LNCAP (cell line): ENCODE results near the gene PPFIA4.

Experiments used
- TF ChIP-seq, protein P1 (sequence below): fragments of 450-650 bp; IDR thresholded peaks from 2 replicates; pipeline ENCODE4 v1.5.1; 2017; ENCODE audit warnings: mild to moderate bottlenecking

The PPFIA4 gene

DNA sequence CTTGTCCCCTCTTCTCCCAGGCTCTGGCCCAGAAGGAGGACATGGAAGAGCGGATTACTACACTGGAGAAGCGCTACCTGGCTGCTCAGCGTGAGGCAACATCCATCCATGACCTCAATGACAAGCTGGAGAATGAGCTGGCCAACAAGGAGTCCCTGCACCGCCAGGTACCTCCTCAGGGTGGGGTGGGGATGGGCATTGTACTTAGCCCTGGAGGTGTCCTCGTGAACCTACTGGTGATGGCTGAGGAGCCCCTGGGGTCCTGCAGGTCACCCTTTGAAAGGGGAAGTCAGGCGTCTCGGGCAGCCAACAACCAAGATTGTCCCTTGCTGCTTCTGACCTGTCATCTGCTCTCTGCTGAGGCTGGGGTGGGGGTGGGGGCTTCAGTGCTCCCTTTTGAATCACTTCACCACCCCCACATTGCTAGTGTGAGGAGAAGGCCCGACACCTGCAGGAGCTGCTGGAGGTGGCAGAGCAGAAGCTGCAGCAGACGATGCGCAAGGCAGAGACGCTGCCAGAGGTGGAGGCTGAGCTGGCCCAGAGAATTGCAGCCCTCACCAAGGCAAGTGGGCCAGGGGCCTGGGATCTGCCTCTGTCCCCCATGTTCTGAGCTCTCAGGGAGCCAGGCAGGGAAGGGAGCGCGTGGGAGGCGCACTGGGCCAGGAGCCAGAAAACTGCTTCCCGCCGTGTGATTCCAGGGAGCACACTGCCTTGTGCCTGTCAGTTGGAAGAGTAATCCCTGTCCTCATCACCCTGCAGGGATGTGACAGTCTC, 19.7 kb downstream of the PPFIA4 start:
- TF ChIP-seq, protein P1, sequence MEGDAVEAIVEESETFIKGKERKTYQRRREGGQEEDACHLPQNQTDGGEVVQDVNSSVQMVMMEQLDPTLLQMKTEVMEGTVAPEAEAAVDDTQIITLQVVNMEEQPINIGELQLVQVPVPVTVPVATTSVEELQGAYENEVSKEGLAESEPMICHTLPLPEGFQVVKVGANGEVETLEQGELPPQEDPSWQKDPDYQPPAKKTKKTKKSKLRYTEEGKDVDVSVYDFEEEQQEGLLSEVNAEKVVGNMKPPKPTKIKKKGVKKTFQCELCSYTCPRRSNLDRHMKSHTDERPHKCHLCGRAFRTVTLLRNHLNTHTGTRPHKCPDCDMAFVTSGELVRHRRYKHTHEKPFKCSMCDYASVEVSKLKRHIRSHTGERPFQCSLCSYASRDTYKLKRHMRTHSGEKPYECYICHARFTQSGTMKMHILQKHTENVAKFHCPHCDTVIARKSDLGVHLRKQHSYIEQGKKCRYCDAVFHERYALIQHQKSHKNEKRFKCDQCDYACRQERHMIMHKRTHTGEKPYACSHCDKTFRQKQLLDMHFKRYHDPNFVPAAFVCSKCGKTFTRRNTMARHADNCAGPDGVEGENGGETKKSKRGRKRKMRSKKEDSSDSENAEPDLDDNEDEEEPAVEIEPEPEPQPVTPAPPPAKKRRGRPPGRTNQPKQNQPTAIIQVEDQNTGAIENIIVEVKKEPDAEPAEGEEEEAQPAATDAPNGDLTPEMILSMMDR: no peak

DNA sequence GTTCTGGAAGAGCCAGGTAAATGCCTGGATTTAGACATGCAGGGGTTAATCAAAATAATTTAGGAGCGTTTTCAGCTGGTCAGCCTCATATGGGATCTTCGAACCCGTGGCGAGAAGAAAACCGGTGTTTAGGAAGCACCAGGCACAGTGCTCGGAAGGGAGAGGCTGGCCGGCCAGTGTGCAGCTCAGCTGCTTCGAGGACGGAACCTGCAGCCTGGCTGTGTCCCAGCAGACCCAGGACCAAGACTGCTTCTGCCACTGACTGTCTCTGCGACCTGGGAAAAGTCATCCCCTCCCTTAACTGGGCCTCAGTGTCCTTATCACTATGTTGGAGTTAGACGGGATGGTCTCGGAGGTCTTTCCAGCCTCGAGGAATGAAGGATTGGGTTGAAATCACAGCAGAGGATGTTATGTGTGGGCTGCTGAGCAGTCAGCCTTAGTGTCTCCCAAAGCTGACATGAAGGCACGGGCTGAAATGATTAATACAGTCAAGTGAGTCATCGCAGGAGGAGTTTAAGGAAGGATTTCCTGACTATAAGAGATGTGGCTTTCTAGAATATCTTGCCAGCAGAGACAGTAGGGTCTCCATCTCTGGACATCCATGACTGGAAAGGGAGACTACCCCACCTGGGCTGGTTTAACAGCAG, 20.8 kb downstream of the PPFIA4 start:
- TF ChIP-seq, protein P1: no peak

DNA sequence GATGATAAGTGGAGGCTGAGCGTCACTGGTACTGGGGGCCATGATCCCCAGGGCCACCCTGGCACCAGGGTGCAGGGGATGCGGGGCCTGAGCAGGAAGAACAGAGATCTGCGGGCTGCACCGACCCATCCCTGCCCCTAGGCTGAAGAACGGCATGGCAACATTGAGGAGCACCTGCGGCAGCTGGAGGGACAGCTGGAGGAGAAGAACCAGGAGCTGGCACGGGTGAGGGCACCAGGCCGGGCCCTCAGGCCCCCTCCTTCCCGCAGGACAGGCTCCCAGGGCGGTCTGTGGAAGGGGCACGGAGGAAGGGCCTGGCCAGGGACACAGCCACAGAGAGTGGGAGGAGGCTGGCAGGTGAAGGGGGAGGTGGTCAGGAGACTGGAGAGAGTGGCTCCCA, 21.8 kb downstream of the PPFIA4 start:
- TF ChIP-seq, protein P1: no peak

DNA sequence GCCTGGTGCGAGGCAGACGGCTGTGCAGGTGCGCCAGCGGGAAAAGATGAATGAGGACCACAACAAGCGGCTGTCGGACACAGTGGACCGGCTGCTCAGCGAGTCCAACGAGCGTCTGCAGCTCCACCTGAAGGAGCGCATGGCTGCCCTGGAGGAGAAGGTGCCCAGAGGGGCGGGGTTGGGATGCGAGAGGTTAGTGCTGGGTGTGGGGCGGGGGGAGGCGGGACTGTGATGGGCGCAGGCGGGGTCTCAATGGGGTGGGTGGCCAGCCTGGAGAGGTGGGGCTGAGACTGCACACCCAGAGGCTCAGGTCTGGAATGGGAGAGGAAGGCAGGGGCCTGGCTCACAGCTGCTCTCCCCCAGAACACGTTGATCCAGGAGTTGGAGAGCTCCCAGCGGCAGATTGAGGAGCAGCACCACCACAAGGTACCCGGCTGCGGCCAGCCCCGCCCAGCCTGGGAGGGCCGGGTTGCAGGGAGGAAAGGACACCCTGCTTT, 22.3 kb downstream of the PPFIA4 start:
- TF ChIP-seq, protein P1: no peak

DNA sequence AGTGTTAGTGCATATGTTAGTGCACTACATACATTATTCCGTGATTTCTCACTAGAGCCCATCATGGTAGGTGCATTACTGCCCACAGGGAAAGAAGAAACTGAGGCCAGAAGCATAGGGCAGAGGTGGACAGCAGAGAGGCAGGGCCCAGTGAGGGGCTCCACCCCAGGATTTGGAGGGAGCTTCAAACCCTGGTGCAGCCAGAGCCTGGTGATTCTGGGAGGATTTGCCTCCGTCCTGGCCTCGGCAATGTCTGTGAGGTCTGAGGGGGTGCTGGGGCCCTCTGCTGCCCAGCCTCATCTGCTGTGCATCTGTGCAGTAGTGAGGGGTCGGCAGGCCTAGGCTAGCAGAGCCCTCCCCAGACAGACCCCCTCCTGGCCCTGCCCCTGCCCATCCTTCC, 22.8 kb downstream of the PPFIA4 start:
- TF ChIP-seq, protein P1: no peak

DNA sequence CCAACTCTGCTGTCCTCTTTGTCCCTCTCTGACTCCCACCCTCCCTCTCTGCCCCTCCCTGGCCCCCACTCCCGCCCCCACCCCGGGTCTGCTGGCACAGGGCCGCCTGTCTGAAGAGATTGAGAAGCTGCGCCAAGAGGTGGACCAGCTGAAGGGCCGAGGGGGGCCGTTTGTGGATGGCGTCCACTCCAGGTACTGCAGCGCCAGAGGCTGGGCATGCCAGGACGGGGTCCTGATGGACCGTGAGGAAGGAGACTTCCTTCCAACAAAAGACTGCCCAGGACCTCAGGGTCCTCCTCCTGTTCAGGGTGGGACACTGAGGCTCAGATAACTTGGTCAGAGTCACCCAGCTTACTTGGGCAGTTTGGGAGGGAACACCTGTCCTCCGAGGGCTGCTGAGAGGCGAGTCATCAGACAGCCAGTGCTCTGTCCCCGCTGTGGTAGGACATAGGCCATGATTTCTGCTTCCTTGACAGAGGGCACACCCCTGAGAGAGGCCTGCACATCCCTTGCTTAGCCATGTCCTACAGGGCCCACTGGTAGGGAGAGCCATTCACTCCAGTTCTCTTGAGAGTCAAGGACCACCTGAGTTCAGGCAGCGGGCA, 23.4 kb downstream of the PPFIA4 start:
- TF ChIP-seq, protein P1: no peak

DNA sequence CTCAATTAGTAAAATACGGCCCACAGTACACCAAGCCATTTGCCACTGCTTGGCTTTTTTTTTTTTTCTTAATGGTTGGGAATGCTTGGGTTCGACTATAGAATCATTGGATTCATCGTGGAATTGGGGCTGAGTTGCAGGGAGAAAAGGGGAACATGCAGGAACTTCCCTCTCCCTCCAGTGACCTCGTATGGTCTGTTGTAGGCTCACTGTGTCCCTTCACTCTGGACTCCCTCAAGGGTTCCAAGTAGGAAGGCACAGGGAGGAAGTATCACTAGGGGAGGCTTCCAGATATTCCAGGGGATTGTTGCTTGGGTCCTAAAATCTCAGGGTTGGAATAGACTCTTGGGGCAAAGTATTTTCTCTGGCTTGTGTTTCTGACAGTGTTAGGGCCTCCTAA, 24.5 kb downstream of the PPFIA4 start:
- TF ChIP-seq, protein P1: no peak
